HG03469 (cell line): ENCODE results near the gene LENG1.
A peak's percentile ranks its signal among the peaks of the same experiment; 100 is the strongest.
"Not testable (repeated sequence)": the region's sequence is repeated elsewhere in the genome, so short reads cannot be mapped to it uniquely, and the experiment has no call there.

ENCODE experiments used
- ATAC-seq: cut with Tn5 transposase; IDR thresholded peaks from one replicate; pipeline ENCODE4 v1.9.1; 2021; ENCODE audit warnings: mild to moderate bottlenecking, moderate library complexity, moderate number of reproducible peaks; ENCODE audit not compliant: unreplicated experiment

Gene LENG1

GRCh38 chr19:54189735-54190502 is 30.4 kb upstream of the LENG1 start:
- ATAC-seq, result peak; percentile 34

- peak; percentile 7 for ATAC-seq
Measured at GRCh38 chr19:54189145-54189734, 29.7 kb upstream of the LENG1 start, which contains the start of gene MBOAT7. Gene MBOAT7, minus strand, starts transcription at chr19:54189580. Its CDS starts 1,072 bp downstream, at chr19:54188508.

GRCh38 chr19:54188215-54188871 is 28.8 kb upstream of the LENG1 start:
- no peak for ATAC-seq

GRCh38 chr19:54186934-54187381 is 27.4 kb upstream of the LENG1 start:
- ATAC-seq, result no peak

GRCh38 chr19:54186351-54186750 is 26.8 kb upstream of the LENG1 start:
- ATAC-seq, result no peak

GRCh38 chr19:54183431-54183830 is 23.9 kb upstream of the LENG1 start:
- no peak for ATAC-seq

GRCh38 chr19:54181894-54182293 is 22.4 kb upstream of the LENG1 start:
- not testable (repeated sequence) for ATAC-seq

GRCh38 chr19:54180691-54181091 is 21.2 kb upstream of the LENG1 start:
- no peak for ATAC-seq

- ATAC-seq, result no peak
Measured at GRCh38 chr19:54179921-54180461, 20.5 kb upstream of the LENG1 start.

GRCh38 chr19:54179262-54179852 is 19.8 kb upstream of the LENG1 start:
- ATAC-seq, result no peak

GRCh38 chr19:54178581-54179261 is 19.2 kb upstream of the LENG1 start:
- ATAC-seq, result no peak

GRCh38 chr19:54173951-54174834 is 14.7 kb upstream of the LENG1 start:
- no peak for ATAC-seq

- ATAC-seq, result no peak
Measured at GRCh38 chr19:54173359-54173699, 13.8 kb upstream of the LENG1 start.

- no peak for ATAC-seq
Measured at GRCh38 chr19:54172471-54173358, 13.2 kb upstream of the LENG1 start, which contains the start of gene TMC4. Gene TMC4, minus strand, starts transcription at chr19:54173160. Its CDS starts 43 bp downstream, at chr19:54173117.

GRCh38 chr19:54171736-54172431 is 12.4 kb upstream of the LENG1 start:
- not testable (repeated sequence) for ATAC-seq

- no peak for ATAC-seq
Measured at GRCh38 chr19:54169149-54169740, 9.7 kb upstream of the LENG1 start.

- no peak for ATAC-seq
Measured at GRCh38 chr19:54168174-54168917, 8.8 kb upstream of the LENG1 start.
